IPS DF 6.9 (cell line): ENCODE data around the gene KANK2.

Experiments used
- DNase-seq: peaks from one replicate; pipeline ENCODE4 v3.0.0-alpha.2; 2013; ENCODE audit warnings: low read depth, low spot score
- H3K27ac ChIP-seq: one replicate; pipeline ENCODE4 v1.5.1; 2013; ENCODE audit warnings: low read length, control low read depth
- H3K27me3 ChIP-seq: 2 replicates; pipeline ENCODE4 v1.6.1; 2013; ENCODE audit warnings: mild to moderate bottlenecking, low read length; ENCODE audit not compliant: control insufficient read depth, insufficient read depth
- H3K36me3 ChIP-seq: 2 replicates; pipeline ENCODE4 v1.6.1; 2013; ENCODE audit warnings: low read length; ENCODE audit not compliant: control insufficient read depth, insufficient read depth
- H3K4me1 ChIP-seq: 2 replicates; pipeline ENCODE4 v1.6.1; 2013; ENCODE audit warnings: low read length; ENCODE audit not compliant: control insufficient read depth, insufficient read depth
- H3K4me3 ChIP-seq: 2 replicates; pipeline ENCODE4 v1.5.1; 2013; ENCODE audit warnings: mild to moderate bottlenecking, low read length
- H3K9me3 ChIP-seq: 2 replicates; pipeline ENCODE4 v1.6.1; 2013; ENCODE audit warnings: low read length, inconsistent platforms; ENCODE audit not compliant: control insufficient read depth, insufficient read depth
- WGBS: extraction: QIAGEN DNeasy Blood & Tissue Kit; methylation state at CpG from one replicate; pipeline ENCODE4 v1.1.7; 2013; ENCODE audit warnings: mixed read lengths, missing lambda C conversion rate; ENCODE audit not compliant: insufficient read length, insufficient coverage; 5-methylcytosine and 5-hydroxymethylcytosine counted together

The KANK2 gene

DNA sequence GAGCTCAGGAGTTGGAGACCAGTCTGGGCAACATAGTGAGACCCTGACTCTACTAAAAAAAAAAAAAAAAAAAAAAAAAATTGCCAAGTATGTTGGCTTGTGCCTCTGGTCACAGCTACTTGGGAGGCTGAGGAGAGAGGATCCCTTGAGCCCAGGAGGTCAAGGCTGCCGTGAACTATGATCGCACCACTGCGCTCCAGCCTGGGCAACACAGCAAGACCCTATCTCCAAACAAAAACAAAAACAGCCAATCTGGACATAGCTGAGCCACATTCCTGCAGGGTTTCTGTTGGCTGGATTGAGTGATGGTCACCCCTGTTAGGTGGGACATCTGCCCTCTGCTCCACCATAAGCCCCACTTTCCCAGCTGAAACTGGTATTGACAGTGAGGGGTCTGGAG lies 28.5 kb upstream of the KANK2 start:
- Histone ChIP-seq H3K4me1 (no peaks in the 10 kb centered on the region), H3K9me3 (no peaks in the 10 kb centered on the region), H3K4me3 (no peak overlapping the region), H3K27me3 (no peaks in the 10 kb centered on the region), H3K36me3 (peaks cover 13% of the 10 kb centered on the region), H3K27ac (no peak overlapping the region)
- no CpG with 5 or more reads among the region's 3 CpGs for WGBS
- DNase-seq = no peak

DNA sequence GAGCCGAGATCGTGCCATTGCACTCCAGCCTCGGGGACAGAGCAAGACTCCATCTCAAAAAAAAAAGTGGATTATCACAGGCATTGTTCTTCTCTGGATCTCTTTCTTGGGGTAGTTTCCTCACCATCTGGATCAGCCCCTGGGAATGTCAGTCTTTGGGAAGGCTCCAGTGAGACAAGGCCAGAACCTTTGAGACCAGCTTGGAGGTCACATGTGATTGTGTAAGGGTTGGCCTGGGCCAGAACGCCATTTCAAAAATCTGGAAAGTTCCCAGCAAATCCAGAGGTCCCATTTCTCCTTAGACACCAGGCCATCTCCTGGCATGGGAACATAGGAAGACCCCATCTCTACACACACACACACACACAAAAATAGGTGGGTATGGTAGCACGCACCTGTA lies 27.8 kb upstream of the KANK2 start:
- Histone ChIP-seq H3K27me3 (no peaks in the 10 kb centered on the region), H3K9me3 (no peaks in the 10 kb centered on the region), H3K4me1 (no peaks in the 10 kb centered on the region), H3K36me3 (peaks cover 13% of the 10 kb centered on the region), H3K27ac (no peak overlapping the region), H3K4me3 (no peak overlapping the region)
- DNase-seq = no peak
- WGBS = no CpG with 5 or more reads among the region's 5 CpGs

DNA sequence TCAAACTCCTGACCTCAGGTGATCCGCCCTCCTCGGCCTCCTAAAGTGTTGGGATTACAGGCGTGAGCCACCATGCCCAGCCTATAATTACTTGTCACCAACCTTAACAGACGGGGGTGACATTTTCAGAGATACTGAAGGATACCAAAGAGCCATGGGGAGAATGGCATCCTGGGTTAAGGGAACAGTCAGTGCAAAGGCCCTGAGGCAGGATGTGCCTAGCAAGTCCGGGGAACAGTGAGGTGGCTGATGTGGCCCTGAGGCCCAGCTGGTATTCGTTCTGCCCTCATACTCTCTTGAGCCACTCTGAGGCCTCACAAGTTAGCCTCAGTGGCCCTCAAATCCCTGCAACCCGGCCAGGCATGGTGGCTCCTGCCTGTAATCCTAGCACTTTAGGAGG lies 27.1 kb upstream of the KANK2 start:
- Histone ChIP-seq H3K36me3 (peaks cover 13% of the 10 kb centered on the region), H3K9me3 (no peaks in the 10 kb centered on the region), H3K4me3 (no peak overlapping the region), H3K27ac (no peak overlapping the region), H3K4me1 (no peaks in the 10 kb centered on the region), H3K27me3 (no peaks in the 10 kb centered on the region)
- WGBS = no CpG with 5 or more reads among the region's 7 CpGs
- DNase-seq = no peak

DNA sequence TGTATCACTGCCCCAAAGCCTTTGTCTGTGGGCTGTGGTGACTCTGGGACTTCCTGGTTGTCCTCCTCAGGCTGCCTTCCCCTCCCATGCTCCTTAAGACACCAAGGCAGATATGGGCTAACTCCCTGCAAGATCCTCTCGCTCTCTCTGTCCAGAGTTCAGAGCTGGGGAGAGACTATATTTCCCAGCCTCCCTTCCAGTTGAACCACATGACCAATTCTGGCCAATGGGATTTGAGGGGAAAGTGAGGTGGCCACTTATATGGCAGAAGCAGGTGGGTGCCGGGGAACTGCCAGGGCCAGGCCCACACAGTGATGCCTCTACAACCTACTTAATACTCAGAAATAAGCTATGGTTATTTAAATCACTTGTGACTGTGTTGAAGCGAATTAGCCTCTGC lies 25.9 kb upstream of the KANK2 start:
- H3K4me1 ChIP-seq = no peaks in the 10 kb centered on the region
- no peak for DNase-seq
- no peak overlapping the region for H3K27ac ChIP-seq
- H3K36me3 ChIP-seq = peaks cover 13% of the 10 kb centered on the region
- no CpG with 5 or more reads among the region's 3 CpGs for WGBS
- no peaks in the 10 kb centered on the region for H3K27me3 ChIP-seq
- H3K9me3 ChIP-seq = no peaks in the 10 kb centered on the region
- no peak overlapping the region for H3K4me3 ChIP-seq

DNA sequence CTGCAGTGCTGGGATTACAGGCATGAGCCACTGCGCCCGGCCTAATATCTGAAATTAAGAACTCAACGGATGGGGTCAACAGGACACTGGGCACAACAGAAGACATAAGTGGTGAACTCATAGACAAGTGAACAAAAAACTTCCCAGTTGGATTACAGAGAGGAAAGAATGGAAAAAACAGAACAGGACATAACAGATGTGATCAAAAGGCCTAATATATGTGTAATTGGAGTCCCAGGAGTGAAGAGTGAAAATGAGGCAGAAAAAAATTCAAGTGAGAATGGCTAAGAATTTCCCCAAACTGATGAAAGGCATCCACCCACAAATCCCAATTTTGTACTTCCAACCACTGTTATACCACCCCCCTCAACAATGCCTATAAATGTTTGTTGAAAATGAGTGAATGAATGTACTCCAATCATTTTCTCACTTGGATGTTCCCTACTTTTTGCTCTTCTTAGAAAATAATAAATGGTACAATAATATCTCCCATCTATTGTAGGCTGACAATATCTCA lies 23.8 kb upstream of the KANK2 start:
- no peaks in the 10 kb centered on the region for H3K9me3 ChIP-seq
- no peak overlapping the region for H3K27ac ChIP-seq
- WGBS = no CpG with 5 or more reads among the region's 3 CpGs
- no peaks in the 10 kb centered on the region for H3K4me1 ChIP-seq
- no peak for DNase-seq
- no peaks in the 10 kb centered on the region for H3K27me3 ChIP-seq
- H3K4me3 ChIP-seq = no peak overlapping the region
- peaks cover 17% of the 10 kb centered on the region for H3K36me3 ChIP-seq

DNA sequence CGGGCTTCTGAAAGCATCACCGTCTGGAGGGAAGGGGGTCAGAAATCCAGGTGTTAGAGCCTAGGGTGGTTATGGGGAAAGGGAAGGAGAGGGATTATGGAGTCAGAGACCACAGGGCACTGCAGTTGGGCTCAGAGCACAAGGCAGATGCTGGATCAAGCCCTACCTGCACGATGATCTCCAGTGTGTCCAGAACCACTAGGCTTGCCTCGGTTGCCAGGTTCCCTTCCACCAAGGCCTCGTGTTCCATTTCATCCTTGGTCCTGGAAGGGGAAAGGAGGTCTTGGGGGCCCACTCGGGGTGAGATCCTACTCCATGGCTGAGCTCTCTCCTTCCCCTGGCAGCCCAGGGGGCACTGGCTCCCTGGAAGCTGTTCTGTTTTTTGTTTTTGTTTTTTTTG lies 17.0 kb upstream of the KANK2 start:
- Histone ChIP-seq H3K27me3 (no peaks in the 10 kb centered on the region), H3K36me3 (peaks cover 17% of the 10 kb centered on the region), H3K27ac (no peak overlapping the region), H3K4me3 (no peak overlapping the region), H3K4me1 (no peaks in the 10 kb centered on the region), H3K9me3 (no peaks in the 10 kb centered on the region)
- WGBS = no CpG with 5 or more reads among the region's 6 CpGs
- DNase-seq = no peak

DNA sequence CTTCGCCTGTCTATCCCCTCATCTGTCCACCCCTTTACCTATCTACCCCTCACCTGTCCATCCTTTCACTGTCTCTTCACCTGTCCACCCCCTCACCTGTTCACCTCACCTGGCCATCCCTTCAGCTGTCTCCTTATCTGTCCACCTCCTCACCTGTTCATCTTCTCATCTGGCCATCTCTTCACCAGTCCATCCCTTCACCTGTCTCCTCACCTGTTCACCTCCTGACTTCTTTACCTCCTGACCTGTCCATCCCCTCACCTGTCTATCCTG lies 13.2 kb upstream of the KANK2 start:
- WGBS = no CpG with 5 or more reads among the region's 1 CpG
- Histone ChIP-seq H3K9me3 (no peaks in the 10 kb centered on the region), H3K36me3 (peaks cover 15% of the 10 kb centered on the region), H3K27ac (no peak overlapping the region), H3K27me3 (no peaks in the 10 kb centered on the region), H3K4me1 (no peaks in the 10 kb centered on the region), H3K4me3 (no peak overlapping the region)
- no peak for DNase-seq

DNA sequence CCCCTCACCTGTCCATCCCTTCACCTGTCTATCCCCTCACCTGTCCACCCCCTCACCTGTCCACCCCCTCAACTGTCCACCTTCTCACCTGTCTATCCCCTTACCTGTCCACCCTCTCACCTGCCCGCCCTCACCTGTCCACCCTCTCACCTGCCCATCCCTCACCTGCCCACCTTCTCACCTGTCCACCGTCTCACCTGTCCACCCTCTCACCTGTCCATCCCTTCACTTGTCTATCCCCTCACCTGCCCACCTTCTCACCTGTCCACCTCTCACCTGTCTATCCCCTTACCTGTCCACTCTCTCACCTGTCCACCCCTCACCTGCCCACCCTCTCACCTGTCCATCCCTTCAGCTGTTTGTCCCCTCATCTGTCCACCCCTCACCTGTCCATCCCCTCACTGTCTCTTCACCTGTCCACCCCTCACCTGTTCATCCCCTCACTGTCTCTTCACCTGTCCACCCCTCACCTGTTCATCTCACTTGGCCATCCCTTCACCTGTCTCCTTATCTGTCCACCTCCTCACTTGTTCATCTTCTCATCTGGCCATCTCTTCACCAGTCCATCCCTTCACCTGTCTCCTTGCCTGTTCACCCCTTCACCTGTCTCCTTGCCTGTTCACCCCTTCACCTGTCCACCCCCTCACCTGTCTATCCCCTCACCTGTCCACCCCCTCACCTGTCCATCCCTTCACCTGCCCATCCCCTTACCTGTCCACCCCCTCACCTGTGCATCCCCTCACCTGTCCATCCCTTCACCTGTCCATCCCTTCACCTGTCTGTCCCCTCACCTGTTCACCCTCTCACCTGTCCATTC lies 12.7 kb upstream of the KANK2 start:
- Histone ChIP-seq H3K4me3 (no peak overlapping the region), H3K36me3 (peaks cover 11% of the 10 kb centered on the region), H3K27ac (no peak overlapping the region), H3K4me1 (no peaks in the 10 kb centered on the region), H3K9me3 (no peaks in the 10 kb centered on the region), H3K27me3 (no peaks in the 10 kb centered on the region)
- WGBS = no CpG with 5 or more reads among the region's 2 CpGs
- DNase-seq = no peak

DNA sequence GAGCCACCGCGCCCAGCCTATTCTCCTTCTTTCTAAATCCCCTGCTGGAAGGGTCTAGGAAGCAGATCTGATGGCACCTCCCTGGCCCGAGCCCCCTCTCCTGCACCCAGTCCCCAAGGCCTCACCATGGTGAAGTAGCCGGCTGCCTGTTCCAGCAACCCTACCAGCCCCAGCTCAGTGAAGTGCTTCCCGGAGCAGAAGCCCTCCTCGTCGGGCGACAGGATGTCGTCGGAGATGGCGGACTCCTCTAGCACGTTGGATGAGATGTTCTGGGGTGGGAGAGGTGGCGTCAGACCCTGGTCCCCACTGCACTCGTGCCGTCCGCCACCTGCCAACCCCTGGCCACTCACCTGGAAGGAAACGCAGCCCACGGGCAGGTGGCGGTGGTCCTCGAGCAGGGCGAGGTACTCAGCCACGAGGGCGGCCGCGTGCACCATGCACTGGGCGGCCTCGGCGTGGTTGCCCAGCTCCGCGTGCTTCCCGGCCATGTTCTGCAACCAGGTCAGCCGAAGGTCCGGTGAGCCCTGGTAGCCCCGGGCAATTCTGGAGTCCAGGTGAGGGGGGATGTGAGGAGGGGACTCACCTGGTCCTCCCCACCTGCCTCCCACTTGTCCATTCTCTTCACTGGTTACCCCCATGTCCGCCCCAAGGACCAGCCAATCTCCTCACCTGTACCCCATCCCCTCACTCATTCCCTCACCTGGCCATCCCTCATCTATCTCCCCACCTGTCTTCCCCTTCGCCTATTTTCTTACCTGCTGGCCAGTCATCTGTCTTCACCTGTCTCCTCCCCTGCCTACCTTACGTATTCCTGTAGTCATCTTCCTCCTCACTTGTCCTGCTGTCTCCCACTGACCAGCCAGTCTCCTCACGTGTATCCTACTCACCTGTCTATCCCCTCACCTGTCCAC lies 11.5 kb upstream of the KANK2 start:
- DNase-seq = no peak
- H3K27me3 ChIP-seq = no peaks in the 10 kb centered on the region
- peaks cover 8% of the 10 kb centered on the region; the same call in 1 of the 2 replicates for H3K36me3 ChIP-seq
- no peak overlapping the region for H3K4me3 ChIP-seq
- H3K4me1 ChIP-seq = no peaks in the 10 kb centered on the region
- H3K9me3 ChIP-seq = no peaks in the 10 kb centered on the region
- no CpG with 5 or more reads among the region's 38 CpGs for WGBS
- no peak overlapping the region for H3K27ac ChIP-seq

DNA sequence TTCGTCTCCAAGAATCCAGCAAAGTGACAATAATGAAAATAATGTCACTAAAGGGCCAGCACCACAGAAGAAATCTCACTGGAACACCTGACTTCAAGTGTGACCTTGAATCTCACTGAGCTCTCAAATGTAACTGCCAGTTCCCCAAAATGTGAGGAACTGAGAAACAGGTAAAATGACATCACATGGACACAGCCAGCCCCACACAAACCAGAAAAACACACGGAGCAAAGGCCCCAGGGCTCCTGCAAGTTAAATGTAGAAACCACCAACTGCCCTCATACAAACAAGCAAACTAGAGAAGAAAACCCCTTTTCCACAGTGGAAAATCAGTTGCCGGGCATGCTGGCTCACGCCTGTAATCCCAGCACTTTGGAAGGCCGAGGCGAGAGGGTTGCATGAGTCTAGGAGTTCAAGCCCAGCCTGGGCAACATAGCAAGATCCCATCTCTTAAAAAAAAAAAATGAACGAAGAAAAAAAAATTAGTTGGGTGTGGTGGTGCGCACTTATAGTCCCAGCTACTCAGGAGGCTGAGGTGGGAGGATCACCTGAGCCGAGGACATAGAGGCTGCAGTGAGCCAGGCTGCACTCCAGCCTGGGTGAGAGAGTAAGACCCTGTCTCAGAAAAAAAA lies 8.7 kb upstream of the KANK2 start:
- peaks cover 10% of the 10 kb centered on the region for H3K36me3 ChIP-seq
- no peaks in the 10 kb centered on the region for H3K4me1 ChIP-seq
- no peaks in the 10 kb centered on the region for H3K9me3 ChIP-seq
- WGBS = no CpG with 5 or more reads among the region's 9 CpGs
- H3K27ac ChIP-seq = no peak overlapping the region
- DNase-seq = no peak
- no peaks in the 10 kb centered on the region for H3K27me3 ChIP-seq
- no peak overlapping the region for H3K4me3 ChIP-seq
